HG03439 (cell line): Measurements from ENCODE around the gene PRPF31.

Experiments
- ATAC-seq: cut with Tn5 transposase; IDR thresholded peaks from one replicate; pipeline ENCODE4 v1.9.1; 2021; ENCODE audit warnings: mild to moderate bottlenecking, moderate library complexity; ENCODE audit not compliant: unreplicated experiment

The PRPF31 gene

DNA sequence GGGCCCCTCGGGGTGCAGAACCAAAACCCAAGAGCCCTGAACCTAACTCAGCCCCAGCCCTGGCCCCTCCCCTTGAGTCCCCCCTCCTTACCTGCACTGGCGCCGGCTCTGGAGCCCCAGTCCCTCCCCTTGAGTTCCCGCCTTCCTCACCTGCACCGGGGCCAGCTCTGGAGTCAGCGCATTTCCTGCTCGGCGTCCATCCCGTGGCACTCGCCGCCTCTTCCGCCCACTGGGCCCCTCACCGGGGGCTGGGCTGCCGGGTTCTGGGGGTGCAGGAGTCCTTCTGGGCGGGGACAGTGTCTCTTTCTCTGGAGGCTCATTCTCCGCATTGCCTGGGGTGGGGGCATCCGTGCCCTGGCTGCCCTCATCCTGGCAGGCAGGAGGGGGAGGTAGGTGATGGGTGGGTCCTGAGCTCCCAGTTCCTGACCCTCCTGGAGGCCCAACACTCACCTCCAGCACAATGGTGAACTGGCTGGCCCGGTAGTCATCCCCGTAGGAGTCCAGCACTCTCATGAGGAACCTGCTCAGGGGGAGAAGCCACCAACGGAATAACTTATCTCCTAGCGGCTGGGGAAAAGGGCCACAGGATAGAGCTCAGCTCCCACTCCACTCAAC is 7.6 kb upstream of the PRPF31 start:
- no peak for ATAC-seq

DNA sequence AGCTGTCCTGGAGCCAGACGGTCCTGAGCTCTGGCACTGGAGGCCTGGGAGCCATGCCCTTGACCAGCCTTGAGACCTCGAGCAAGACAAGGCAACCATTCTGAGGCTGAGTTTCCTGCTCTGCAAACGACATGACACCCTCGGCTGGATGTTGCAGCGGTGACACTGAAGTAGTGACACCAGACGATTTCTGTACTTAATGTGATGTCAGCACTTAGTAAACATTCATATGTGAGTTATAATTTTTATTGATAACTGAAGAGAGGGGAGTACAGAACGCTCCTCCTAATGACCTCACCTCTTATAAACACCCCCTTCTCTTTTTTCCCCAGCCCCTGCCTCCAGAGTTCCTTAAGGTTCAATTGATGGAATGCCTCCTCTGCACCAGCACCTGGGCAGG is 7.1 kb upstream of the PRPF31 start:
- ATAC-seq, result no peak

DNA sequence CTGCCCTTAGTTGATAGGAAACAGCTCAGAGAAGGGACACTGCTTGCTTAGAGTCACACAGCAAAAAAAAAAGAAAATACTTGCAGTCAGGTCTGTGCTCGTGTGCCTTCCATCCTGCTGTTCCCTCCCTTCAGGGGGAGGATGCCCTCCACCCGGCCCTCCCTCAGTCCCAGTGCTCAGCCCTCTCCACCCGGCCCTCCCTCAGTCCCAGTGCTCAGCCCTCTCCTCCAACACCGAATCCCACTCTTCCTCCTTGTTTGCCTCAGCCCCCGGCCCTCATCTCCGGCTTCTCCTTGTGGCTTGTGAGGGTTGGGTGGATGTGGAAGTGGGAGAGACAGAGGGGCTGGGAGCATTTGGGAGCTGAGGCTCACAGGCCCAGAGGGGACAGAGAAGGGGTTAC is 5.9 kb upstream of the PRPF31 start:
- ATAC-seq, result no peak

DNA sequence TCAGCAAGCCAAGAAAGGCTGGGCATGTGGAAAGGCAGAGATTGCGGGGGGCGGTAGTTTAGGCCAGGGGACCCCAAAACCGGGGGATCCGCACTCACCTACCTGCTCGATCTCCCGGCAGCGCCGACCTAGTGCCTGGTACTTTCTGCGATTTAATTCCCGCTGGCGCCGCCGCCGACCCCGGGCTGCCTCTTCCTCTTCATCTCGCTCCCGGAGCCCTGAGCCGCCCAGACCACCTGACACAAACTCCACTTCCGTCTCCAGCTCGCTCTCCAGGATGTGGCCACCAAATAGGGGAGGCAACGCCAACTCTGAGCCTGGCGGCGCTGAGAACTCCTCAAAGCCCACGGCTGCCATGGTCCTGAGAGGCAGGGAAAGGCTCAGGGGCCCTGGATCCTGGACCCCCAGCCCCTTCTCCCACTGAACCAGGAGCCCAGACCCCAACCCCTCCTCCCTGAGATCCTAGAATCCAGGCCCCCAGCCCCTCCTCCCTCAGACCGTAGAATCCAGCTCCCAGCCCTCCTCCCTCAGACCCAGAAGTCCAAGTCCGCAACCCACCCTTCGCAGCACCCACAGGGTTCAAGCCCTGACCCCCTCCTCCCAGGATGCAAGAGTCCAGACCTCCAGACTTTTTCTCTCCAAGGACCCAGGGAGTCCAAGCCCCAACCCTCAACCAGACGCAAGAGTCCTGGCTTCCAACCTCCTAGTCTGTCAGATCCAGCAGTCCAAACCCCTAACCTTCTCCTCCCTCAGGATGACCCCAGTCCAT is 1.0 kb upstream of the PRPF31 start:
- peak; percentile 3 for ATAC-seq

DNA sequence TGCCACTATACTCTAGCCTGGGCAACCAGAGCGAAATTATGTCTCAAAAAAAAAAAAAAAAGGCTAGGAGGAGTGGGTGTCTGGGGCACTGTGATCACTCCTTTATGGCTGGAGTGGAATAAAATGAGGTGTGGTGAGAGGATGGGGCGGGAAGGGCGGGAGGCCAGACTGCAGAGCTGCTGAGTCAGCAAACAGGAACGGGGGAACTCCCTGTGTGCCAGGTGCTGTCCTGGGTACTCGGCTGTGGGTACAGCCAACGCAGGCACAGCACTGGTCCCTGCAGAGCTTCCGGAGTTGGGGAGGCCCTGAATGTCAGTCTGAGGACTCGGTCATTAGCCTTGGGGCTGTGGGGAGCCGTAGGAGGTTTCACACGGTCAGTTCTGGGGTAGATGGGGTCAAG is 5.7 kb downstream of the PRPF31 start:
- no peak for ATAC-seq

DNA sequence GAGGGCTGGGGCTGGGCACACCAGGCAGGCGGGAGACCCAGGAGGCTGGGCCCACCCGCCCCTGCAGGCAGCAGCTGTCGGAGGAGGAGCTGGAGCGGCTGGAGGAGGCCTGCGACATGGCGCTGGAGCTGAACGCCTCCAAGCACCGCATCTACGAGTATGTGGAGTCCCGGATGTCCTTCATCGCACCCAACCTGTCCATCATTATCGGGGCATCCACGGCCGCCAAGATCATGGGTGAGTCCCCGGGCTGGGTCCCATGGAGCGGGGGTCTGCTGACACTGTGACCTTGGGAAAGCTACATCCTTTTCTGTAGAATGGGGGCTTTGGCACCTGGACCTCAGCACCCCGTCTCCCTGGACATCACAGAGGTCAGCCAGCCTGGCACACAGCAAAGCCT is 8.1 kb downstream of the PRPF31 start:
- ATAC-seq, result no peak

DNA sequence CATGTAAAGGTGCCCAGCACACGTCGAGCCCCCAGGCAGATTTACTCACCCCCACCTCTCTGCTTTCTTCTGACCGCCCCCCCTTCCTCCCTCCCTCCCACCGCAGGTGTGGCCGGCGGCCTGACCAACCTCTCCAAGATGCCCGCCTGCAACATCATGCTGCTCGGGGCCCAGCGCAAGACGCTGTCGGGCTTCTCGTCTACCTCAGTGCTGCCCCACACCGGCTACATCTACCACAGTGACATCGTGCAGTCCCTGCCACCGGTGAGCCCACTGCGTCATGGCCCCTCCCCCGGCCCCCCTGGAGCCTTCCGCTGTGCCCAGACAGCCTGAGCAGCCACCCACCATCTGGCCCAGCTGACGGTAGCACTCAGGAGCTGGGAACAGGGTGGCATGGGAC is 8.8 kb downstream of the PRPF31 start:
- no peak for ATAC-seq

DNA sequence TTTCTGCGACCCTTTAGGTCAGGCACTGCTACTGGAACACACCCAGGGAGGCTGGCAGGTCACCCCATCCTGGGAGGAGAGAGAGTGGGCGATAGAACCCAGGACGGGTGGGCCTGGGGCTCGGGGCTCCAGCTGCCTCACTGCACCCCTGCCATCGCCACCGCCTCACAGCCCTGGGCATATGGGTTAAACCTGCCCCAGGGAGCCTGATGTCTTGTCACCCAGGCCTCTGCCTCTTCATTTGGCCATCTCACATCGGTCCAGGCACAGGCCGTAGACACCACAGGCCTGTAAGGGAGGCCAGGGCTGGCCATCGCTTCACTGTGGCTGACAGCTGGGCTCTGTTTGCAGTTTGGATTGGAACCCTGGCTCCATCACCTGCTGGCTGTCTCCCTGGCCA is 10.2 kb downstream of the PRPF31 start:
- no peak for ATAC-seq

DNA sequence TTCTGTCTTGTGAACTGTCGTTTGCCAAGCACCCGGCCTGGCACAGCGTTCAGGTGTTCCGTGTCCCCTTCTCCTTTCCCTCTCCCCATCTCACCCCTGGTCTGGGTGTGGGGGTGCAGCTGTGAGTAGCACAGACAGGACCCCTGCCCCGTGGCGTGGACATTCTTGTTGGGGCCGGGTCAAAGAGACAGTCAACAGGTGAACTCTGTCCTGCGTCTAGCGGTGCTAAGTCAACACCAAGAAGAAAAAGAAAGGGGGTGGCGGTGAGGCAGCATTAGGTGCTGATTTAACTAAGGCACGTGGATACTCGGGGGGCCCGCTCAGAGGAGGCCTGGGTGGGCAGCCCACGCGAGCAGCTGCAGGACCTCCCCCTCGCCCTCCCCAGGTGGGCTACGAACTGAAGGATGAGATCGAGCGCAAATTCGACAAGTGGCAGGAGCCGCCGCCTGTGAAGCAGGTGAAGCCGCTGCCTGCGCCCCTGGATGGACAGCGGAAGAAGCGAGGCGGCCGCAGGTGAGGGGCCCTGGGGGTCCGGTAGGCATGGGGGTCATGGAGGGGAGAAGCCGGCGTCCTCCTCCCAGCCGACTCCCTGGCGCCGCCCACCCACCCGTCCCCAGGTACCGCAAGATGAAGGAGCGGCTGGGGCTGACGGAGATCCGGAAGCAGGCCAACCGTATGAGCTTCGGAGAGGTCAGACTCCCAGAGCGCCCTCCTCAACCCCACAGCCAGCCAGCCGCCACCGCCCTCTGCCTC is 12.3 kb downstream of the PRPF31 start:
- ATAC-seq, result no peak

DNA sequence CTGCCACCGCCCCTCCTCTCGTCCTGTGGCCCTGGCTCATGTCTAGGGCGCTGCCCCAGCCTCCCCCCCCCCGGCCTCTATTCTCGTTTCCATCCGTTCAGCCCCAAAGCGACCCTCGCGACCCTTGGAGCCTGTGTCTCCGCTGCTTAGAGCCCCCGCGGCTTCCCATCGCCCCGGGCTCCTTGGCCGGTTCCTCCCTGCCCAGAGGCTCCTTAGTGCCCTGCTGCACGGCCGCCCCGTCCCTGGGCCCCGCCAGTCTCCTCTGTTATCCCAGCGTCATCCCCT is 12.8 kb downstream of the PRPF31 start:
- no peak for ATAC-seq

DNA sequence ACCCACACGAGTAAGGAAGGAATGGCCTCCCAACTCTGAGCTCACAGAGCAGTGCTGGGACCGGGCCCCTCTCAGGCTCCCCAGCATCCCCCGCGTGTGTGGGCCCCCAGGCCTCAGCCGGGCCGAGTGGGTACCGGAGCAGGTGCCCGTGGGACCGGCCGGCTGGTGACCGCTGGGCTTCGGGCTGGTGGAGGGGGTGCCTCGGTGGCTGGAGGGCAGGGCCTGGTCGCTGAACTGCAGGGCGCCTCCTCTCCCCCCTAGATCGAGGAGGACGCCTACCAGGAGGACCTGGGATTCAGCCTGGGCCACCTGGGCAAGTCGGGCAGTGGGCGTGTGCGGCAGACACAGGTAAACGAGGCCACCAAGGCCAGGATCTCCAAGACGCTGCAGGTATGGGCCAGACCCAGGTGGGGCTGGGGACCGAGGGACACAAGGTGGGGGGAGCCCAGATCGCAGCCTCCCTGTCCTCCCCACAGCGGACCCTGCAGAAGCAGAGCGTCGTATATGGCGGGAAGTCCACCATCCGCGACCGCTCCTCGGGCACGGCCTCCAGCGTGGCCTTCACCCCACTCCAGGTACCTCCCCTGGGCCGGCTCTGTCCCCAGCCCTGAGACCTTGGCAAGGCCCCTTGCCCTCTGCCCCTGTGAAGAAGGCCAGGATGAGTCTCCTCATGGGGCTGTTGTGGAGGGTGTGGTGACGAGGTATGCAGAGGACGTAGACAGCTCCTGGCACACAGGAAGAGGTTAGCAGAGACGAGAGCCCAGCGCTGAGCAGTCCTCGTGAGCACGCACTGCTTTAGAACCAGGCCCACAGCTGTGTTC is 13.5 kb downstream of the PRPF31 start:
- ATAC-seq, result no peak

DNA sequence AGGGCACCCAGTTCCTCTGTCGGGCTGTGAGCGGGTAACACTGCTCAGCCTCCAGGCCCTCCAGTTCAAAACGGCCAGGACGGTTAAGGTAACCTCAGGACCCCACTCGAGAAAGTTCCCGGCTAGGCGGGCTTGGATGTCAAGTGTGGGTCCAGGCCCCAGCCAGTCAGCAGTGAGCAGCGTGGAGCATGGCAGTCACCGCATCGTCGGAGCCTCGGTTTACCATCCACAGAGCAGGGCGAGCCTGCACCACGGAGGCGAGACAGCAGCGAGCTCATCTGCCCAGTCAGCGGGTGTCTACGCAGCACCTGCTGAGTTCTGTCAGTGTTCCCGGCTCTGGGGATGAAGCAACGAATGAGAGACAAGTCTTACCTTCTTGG is 14.1 kb downstream of the PRPF31 start:
- no peak for ATAC-seq

DNA sequence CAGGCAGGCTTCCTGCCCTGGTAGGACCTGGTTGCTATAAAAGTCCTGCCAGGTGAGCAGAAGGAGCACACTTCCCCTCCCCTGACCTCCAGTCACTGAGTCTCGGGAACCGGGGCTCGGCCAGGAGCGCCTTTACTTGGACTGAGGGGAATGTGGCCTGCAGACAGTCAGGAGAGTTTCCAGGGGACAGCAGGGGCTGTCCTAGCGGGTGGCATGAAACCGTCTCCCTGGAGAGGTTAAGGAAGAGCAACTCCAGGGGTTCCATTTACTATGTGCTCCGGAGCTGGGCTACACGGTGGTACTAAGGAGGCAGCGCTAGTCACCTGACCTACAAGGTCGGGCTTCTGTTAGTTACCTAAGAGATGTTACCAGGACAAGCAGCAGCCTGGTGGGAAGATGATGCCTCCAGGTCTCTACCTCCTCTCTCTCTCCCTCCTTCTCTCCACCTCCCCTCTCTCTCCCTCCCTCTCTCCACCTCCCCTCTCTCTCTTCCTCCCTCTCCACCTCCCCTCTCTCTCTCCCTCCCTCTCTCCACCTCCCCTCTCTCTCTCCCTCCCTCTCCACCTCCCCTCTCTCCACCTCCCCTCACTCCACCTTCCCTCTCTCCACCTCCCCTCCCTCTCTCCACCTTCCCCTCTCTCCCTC is 17.9 kb downstream of the PRPF31 start:
- ATAC-seq, result no peak

DNA sequence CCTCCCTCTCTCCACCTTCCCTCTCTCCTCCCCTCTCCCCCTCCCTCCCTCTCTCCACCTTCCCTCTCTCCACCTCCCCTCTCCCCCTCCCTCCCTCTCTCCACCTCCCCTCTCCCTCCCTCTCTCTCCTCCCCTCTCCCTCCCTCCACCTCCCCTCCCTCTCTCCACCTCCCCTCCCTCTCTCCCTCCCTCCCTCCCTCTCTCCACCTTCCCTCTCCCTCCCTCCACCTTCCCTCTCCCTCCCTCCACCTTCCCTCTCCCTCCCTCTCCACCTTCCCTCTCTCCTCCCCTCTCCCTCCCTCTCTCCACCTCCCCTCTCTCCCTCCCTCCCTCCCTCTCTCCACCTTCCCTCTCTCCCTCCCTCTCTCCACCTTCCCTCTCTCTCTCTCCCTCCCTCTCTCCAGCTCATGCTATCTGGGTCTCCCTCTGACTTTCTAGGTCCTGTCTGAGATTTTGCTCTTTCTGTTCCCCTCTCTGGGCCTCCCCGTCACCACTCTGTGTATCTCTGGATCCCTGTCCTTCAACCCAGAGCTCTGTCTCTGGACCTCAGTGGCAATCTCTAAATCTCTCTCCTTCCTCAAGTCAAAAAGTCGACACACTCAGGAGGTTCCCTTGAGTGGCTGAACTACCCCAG is 18.5 kb downstream of the PRPF31 start:
- ATAC-seq, result no peak

DNA sequence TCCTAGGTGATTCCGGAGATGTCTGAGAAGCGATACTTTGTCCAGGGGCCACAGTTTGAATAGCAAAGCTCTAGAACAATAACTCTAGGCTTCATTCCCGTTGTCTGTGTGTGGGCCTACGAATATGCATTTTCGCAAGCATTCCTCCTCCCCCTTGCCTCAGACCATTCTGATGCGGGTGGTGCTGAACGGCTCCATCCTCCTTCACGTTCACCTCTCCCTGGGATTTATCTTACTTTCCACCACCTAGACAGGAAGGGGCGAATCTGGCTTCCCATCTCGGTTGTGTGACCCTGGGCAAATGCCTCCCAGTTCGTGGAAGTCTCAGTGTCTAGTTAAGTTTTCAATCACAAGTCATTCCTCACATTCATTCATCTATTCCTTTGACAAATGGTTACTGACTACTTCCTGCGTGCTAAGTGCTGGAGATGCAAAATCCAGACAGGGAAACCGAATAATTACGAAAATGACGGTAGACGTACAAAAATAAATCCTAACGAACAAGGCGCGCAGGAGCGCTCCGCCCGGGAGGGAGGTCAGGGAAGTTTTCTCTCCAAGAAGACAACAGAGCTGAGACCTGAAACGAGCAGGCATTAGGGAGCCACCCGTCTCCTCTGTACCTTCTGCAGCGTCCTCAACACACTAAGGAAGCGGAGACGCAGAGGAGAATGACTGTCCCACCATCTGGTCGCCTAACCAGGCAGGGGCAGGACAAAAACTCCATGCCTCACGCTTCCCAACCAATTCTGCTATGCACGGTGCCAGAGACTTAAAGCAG is 20.7 kb downstream of the PRPF31 start:
- no peak for ATAC-seq

DNA sequence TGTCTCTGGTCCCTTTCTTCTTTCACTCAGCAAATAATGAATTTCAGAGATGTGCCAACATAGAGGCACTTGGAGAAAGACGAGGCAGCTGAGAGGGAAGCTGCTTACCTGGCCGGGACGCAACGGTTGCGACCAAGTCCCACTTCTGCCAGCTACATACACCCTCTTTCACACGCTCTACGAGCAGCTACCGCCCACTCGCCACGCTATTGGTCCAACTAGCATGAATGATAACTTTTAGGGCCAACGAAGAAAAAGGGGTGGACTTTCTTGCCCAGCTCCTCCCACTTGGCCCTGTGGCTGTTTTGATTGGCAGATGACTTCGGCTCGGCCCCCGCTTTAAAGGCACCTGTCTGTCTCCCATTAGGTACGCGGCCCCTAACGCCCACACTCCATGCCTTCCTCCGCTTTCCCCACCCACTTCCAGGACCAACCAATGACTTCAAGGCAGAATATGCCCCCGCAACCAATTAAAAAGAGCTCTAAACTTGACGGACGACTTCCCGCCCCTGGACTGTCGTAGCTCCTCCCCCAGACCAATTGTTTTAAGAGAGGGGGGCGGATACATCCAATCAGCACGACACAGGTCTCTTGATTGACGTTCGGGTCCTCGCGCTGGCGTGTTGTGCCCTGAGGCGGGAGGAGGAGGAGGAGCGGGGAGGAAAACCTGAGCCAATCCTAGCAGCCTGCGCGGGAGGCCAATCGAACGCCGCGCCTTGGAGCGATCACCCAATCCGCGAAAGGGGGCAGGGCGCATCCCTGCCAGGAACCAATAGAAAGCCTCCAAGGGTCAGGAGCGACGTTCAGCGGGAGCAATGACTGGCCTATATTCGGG is 21.5 kb downstream of the PRPF31 start:
- ATAC-seq, result peak; percentile 81

DNA sequence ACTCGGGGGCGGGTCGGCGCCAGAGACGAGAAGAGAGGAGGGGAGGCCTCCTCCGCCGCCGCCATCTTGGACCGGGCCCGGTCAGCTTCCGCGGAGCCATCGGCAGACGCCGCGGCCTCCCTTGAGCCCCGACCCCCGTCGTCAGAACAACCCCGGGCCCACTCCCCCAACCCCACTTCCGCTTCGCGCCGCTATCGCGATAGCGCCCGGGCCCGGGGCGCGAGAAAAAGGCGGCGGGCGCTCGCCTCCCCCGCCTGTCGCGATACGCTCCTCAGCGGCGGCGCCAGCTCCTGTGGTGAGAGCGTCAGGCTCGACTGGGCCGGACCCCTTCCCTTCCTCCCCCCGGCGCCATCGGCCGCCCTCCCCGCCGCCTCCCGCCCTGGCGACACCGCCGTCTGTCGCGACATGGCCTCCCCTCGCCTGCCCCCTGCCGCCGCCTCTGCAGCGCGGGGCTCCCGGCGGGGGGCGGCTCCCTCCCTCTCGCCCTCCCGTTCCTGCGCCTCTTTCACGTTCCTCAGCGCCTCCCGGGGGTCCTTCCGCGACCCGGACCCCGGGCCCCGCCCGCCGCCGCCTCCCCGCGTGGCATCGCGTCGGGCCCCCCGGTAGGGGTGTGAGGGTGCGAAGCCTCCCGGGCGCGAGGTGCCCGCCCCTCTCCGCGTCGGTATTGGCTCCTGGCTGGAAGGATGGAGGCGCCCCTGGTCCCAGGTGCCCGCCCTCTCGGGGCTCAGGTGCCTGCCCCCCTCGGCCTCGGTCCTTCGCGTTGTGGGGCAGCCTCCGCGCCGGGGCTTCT is 22.3 kb downstream of the PRPF31 start, which contains the start of gene CNOT3:
Gene CNOT3, plus strand, starts transcription at position 64 of the 790 bp plus-strand sequence. CDS start 5,217 bp downstream, outside the sequence.
- no peak for ATAC-seq
